WTC11 (cell line): ENCODE data around the gene RETREG3. TPM values are rescaled to one million over a fixed set of nuclear protein-coding genes. Genes with fewer than 3 reads are reported as not detected.
A peak's percentile ranks its signal among the peaks of the same experiment; 100 is the strongest.

ENCODE experiments used
- ATAC-seq: fragments of 200-7000 bp; cut with Tn5 transposase; 2 replicates; pipeline ENCODE4 v1.10.0; 2021; ENCODE audit warnings: mild to moderate bottlenecking, moderate library complexity
- Bru-seq: library from RNA; stranded (reverse); fragments of 400-500 nt; gene quantifications from one replicate; lab custom pipeline; 2021; lab: Mats Ljungman, UMichigan
- CTCF ChIA-PET: fragments of 300-600 bp; sonication (Branson Sonifier 250); formaldehyde crosslinking; loops from one replicate; lab custom pipeline; 2021; ENCODE audit warnings: antibody characterized with exemption; lab: Charles Lee
- POLR2A ChIA-PET: fragments of 350-600 bp; sonication (Branson Sonifier 250); formaldehyde crosslinking; loops from one replicate; lab custom pipeline; 2021; ENCODE audit warnings: antibody characterized with exemption; lab: Charles Lee
- DNase-seq: peaks from one replicate; pipeline ENCODE4 v3.0.0; 2021; ENCODE audit warnings: low spot score
- H3K27ac Mint-ChIP-seq: 2 replicates; pipeline ENCODE4 v1.8.0; 2021; ENCODE audit warnings: mixed read lengths
- H3K27me3 Mint-ChIP-seq: 2 replicates; pipeline ENCODE4 v1.8.0; 2021; ENCODE audit warnings: low read depth, mild to moderate bottlenecking, moderate library complexity, mixed read lengths
- H3K36me3 Mint-ChIP-seq: 2 replicates; pipeline ENCODE4 v1.8.0; 2021; ENCODE audit warnings: mixed read lengths
- H3K4me1 Mint-ChIP-seq: 2 replicates; pipeline ENCODE4 v1.8.0; 2022; ENCODE audit warnings: mixed read lengths
- H3K4me3 Mint-ChIP-seq: 2 replicates; pipeline ENCODE4 v1.8.0; 2021; ENCODE audit warnings: mild to moderate bottlenecking, moderate library complexity, mixed read lengths
- H3K9me3 Mint-ChIP-seq: 2 replicates; pipeline ENCODE4 v1.8.0; 2021; ENCODE audit warnings: mixed read lengths
- ESRRA ChIP-seq: sonication (generic); formaldehyde crosslinking; IDR thresholded peaks from 2 replicates; pipeline ENCODE4 v1.8.1; 2022; ENCODE audit warnings: mild to moderate bottlenecking, missing genetic modification reagents, borderline replicate concordance
- FOXJ3 ChIP-seq: sonication (generic); formaldehyde crosslinking; IDR thresholded peaks from 2 replicates; pipeline ENCODE4 v1.9.0; 2021; ENCODE audit warnings: missing genetic modification reagents, mild to moderate bottlenecking, borderline replicate concordance
- FOXK1 ChIP-seq: sonication (generic); formaldehyde crosslinking; IDR thresholded peaks from 2 replicates; pipeline ENCODE4 v1.8.0; 2022; ENCODE audit warnings: mild to moderate bottlenecking, moderate library complexity, missing genetic modification reagents
- JAZF1 ChIP-seq: fragments of 250-450 bp; sonication (Bioruptor Pico); IDR thresholded peaks from 2 replicates; pipeline ENCODE4 v1.9.0; 2021; ENCODE audit warnings: moderate library complexity, mild to moderate bottlenecking, inconsistent platforms
- JUN ChIP-seq: sonication (generic); formaldehyde crosslinking; IDR thresholded peaks from 2 replicates; pipeline ENCODE4 v1.8.0; 2023; ENCODE audit warnings: mild to moderate bottlenecking, missing genetic modification reagents
- MYBL2 ChIP-seq: sonication (generic); formaldehyde crosslinking; IDR thresholded peaks from 2 replicates; pipeline ENCODE4 v1.8.1; 2023; ENCODE audit warnings: mild to moderate bottlenecking, moderate library complexity, missing genetic modification reagents
- NFE2L1 ChIP-seq: sonication (generic); formaldehyde crosslinking; IDR thresholded peaks from 2 replicates; pipeline ENCODE4 v1.8.1; 2023; ENCODE audit warnings: missing genetic modification reagents
- NFYB ChIP-seq: sonication (generic); formaldehyde crosslinking; conservative IDR thresholded peaks from 2 replicates; pipeline ENCODE4 v1.8.0; 2022; ENCODE audit warnings: low read depth, missing genetic modification reagents
- NR1H2 ChIP-seq: sonication (generic); formaldehyde crosslinking; IDR thresholded peaks from 2 replicates; pipeline ENCODE4 v1.9.0; 2021; ENCODE audit warnings: mild to moderate bottlenecking, moderate library complexity, missing genetic modification reagents
- NR3C1 ChIP-seq: sonication (generic); formaldehyde crosslinking; conservative IDR thresholded peaks from 2 replicates; pipeline ENCODE4 v1.8.1; 2023; ENCODE audit warnings: low read depth, mild to moderate bottlenecking, missing genetic modification reagents
- RORB ChIP-seq: fragments of 250-450 bp; sonication (Bioruptor Pico); IDR thresholded peaks from 2 replicates; pipeline ENCODE4 v1.9.0; 2021; ENCODE audit warnings: mild to moderate bottlenecking
- SMAD3 ChIP-seq: sonication (generic); formaldehyde crosslinking; IDR thresholded peaks from 2 replicates; pipeline ENCODE4 v1.8.0; 2022; ENCODE audit warnings: missing genetic modification reagents, mild to moderate bottlenecking, borderline replicate concordance
- SP1 ChIP-seq: sonication (generic); formaldehyde crosslinking; conservative IDR thresholded peaks from 2 replicates; pipeline ENCODE4 v1.8.1; 2022; ENCODE audit warnings: missing genetic modification reagents
- TEAD1 ChIP-seq: sonication (generic); formaldehyde crosslinking; IDR thresholded peaks from 2 replicates; pipeline ENCODE4 v1.8.0; 2022; ENCODE audit warnings: mild to moderate bottlenecking, missing genetic modification reagents
- TEAD4 ChIP-seq: sonication (generic); formaldehyde crosslinking; IDR thresholded peaks from 2 replicates; pipeline ENCODE4 v1.8.0; 2022; ENCODE audit warnings: mild to moderate bottlenecking, missing genetic modification reagents
- TP53 ChIP-seq: sonication (generic); formaldehyde crosslinking; IDR thresholded peaks from 2 replicates; pipeline ENCODE4 v1.8.1; 2023; ENCODE audit warnings: mild to moderate bottlenecking, missing genetic modification reagents
- ZNF121 ChIP-seq: sonication (generic); formaldehyde crosslinking; IDR thresholded peaks from 2 replicates; pipeline ENCODE4 v1.8.0; 2023; ENCODE audit warnings: missing genetic modification reagents
- ZNF232 ChIP-seq: sonication (generic); formaldehyde crosslinking; IDR thresholded peaks from 2 replicates; pipeline ENCODE4 v1.8.0; 2022; ENCODE audit warnings: mild to moderate bottlenecking, missing genetic modification reagents
- ZNF263 ChIP-seq: sonication (generic); formaldehyde crosslinking; IDR thresholded peaks from 2 replicates; pipeline ENCODE4 v1.8.1; 2022; ENCODE audit warnings: low read depth, mild to moderate bottlenecking, moderate library complexity, missing genetic modification reagents
- ZNF416 ChIP-seq: fragments of 250-450 bp; sonication (Bioruptor Pico); IDR thresholded peaks from 2 replicates; pipeline ENCODE4 v1.9.0; 2021; ENCODE audit warnings: mild to moderate bottlenecking, inconsistent platforms
- ZNF423 ChIP-seq: fragments of 250-450 bp; sonication (Bioruptor Pico); IDR thresholded peaks from 2 replicates; pipeline ENCODE4 v2.1.2; 2022; ENCODE audit warnings: mild to moderate bottlenecking, moderate library complexity
- long read RNA-seq, 3 experiments: library from RNA in 1 of 3; library from capped mRNA in 1 of 3; library from polyadenylated mRNA in 1 of 3; unstranded in 2 of 3; stranded (forward) in 1 of 3; transcript quantifications; one replicate each; pipeline ENCODE4 v2.0.0, GENCODE V29; 2021
- total RNA-seq: library from RNA; stranded (reverse); gene quantifications from 3 replicates; pipeline ENCODE4 v1.2.3, GENCODE V29; 2021
- TF ChIP-seq, protein P1 (sequence below): sonication (generic); formaldehyde crosslinking; IDR thresholded peaks from 2 replicates; pipeline ENCODE4 v1.8.0; 2022; ENCODE audit warnings: mild to moderate bottlenecking, missing genetic modification reagents
- TF ChIP-seq, protein P2 (sequence below): sonication (generic); formaldehyde crosslinking; IDR thresholded peaks from 2 replicates; pipeline ENCODE4 v1.8.0; 2023; ENCODE audit warnings: mild to moderate bottlenecking, missing genetic modification reagents
- TF ChIP-seq, protein P3 (sequence below): sonication (generic); formaldehyde crosslinking; IDR thresholded peaks from 2 replicates; pipeline ENCODE4 v1.8.0; 2022; ENCODE audit warnings: mild to moderate bottlenecking, missing genetic modification reagents
- TF ChIP-seq, protein P4 (sequence below): sonication (generic); formaldehyde crosslinking; IDR thresholded peaks from 2 replicates; pipeline ENCODE4 v1.8.0; 2022; ENCODE audit warnings: mild to moderate bottlenecking, missing genetic modification reagents
- TF ChIP-seq, protein P5 (sequence below): sonication (generic); formaldehyde crosslinking; IDR thresholded peaks from 2 replicates; pipeline ENCODE4 v1.8.1; 2023; ENCODE audit warnings: mild to moderate bottlenecking, missing genetic modification reagents, borderline replicate concordance

Gene RETREG3, protein sequence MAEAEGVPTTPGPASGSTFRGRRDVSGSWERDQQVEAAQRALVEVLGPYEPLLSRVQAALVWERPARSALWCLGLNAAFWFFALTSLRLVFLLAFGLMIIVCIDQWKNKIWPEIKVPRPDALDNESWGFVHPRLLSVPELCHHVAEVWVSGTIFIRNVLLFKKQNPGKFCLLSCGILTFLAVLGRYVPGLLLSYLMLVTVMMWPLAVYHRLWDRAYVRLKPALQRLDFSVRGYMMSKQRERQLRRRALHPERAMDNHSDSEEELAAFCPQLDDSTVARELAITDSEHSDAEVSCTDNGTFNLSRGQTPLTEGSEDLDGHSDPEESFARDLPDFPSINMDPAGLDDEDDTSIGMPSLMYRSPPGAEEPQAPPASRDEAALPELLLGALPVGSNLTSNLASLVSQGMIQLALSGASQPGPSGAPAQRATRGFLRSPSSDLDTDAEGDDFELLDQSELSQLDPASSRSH
- total RNA-seq (39.8 to 43.2 TPM (median 40.4 TPM) in 3 replicates), Bru-seq, nascent RNA (percentile 74 among the genes with signal in this experiment)
- long read RNA-seq, experiment 1, transcript RETREG3-201 (9 exons, 3,759 nt): major isoform, 110 of 155 reads
- long read RNA-seq, experiment 1, partial matches to known transcripts: 24 of 155 reads
- long read RNA-seq, experiment 1, other reads (novel, unspliced or antisense): 18 of 155 reads
- long read RNA-seq, experiment 2, partial matches to known transcripts: 25 of 29 reads
- long read RNA-seq, experiment 2, other reads (novel, unspliced or antisense): 1 of 29 reads
- long read RNA-seq, experiment 3: 0 reads

DNA sequence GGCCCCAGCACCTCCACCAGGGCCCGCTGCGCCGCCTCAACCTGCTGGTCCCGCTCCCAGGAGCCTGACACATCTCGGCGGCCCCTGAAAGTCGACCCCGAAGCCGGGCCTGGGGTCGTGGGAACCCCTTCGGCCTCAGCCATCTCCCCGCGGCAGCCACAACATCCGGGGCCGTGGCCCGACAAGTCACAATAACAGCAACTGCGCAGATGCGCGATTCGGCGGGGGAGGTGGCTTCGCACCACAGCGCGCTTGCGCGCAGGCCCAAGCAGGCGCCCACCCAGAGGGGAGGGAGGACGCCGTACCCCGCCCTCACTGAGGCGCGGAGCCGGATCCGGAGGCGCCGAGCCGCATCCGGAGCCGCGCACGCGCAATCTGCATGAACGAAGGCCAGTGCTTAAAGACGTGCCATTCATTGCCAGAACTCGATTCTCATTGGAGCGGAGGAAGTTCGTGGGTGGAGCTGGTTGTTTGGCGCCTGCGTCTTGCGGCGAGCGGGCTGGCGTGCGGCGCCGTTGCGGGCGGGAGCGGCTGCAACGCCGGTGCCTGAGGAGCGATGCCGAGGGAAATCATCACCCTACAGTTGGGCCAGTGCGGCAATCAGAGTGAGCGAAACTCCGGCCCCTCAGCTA, at the start of gene RETREG3, which contains the start of gene TUBG1:
Gene RETREG3, minus strand, starts transcription at position 193 of the 632 bp plus-strand sequence. Its CDS starts 50 bp downstream, at position 143.
Gene TUBG1, plus strand, starts transcription at position 502 of the 632 bp plus-strand sequence. Its CDS starts 55 bp downstream, at position 557.
- H3K27me3 Mint-ChIP-seq: no peaks in the 10 kb centered on the region
- POLR2A ChIA-PET: interaction anchor here (0.6 to 1.9 kb wide), 10 partner anchors 9 to 72 kb away, joined by 3 to 9 read pairs (median 4); partner anchors contain the start of genes PLEKHH3, PSMC3IP and TUBG2
- ATAC-seq (peak; percentile 94), DNase-seq (peak; percentile 99)
- H3K4me1 Mint-ChIP-seq: peaks cover 17% of the 10 kb centered on the region
- peak within 1 kb of the TSS; percentile 97 for H3K27ac Mint-ChIP-seq
- peaks cover 31% of the 10 kb centered on the region for H3K36me3 Mint-ChIP-seq
- H3K9me3 Mint-ChIP-seq: no peaks in the 10 kb centered on the region
- H3K4me3 Mint-ChIP-seq: peak within 1 kb of the TSS; percentile 100
- CTCF ChIA-PET: interaction anchor here (0.5 to 3.5 kb wide), 24 partner anchors 9 to 389 kb away, joined by 3 to 55 read pairs (median 5); partner anchors contain the start of genes BECN1, CCR10, MLX and PLEKHH3
- TF ChIP-seq SP1 (CRISPR knock-in tag) (peak; percentile 75), MYBL2 (CRISPR knock-in tag) (0 out of 2 replicates have a peak, but pooled peaks have one; percentile 43), RORB (CRISPR knock-in tag) (no peak), FOXJ3 (CRISPR knock-in tag) (no peak), ESRRA (CRISPR knock-in tag) (no peak), FOXK1 (peak; percentile 83), ZNF423 (CRISPR knock-in tag) (no peak), NR1H2 (CRISPR knock-in tag) (no peak), SMAD3 (CRISPR knock-in tag) (0 out of 2 replicates have a peak, but pooled peaks have one; percentile 11), JAZF1 (CRISPR knock-in tag) (no peak), ZNF416 (no peak), NFE2L1 (0 out of 2 replicates have a peak, but pooled peaks have one; percentile 35), ZNF121 (CRISPR knock-in tag) (no peak), JUN (CRISPR knock-in tag) (no peak), TP53 (CRISPR knock-in tag) (no peak), ZNF263 (CRISPR knock-in tag) (no peak), TEAD1 (0 out of 2 replicates have a peak, but pooled peaks have one; percentile 6), NFYB (peak; percentile 56; the same call in 1 of the 2 replicates), TEAD4 (no peak), NR3C1 (no peak), ZNF232 (CRISPR knock-in tag) (no peak)
- TF ChIP-seq, protein P1, sequence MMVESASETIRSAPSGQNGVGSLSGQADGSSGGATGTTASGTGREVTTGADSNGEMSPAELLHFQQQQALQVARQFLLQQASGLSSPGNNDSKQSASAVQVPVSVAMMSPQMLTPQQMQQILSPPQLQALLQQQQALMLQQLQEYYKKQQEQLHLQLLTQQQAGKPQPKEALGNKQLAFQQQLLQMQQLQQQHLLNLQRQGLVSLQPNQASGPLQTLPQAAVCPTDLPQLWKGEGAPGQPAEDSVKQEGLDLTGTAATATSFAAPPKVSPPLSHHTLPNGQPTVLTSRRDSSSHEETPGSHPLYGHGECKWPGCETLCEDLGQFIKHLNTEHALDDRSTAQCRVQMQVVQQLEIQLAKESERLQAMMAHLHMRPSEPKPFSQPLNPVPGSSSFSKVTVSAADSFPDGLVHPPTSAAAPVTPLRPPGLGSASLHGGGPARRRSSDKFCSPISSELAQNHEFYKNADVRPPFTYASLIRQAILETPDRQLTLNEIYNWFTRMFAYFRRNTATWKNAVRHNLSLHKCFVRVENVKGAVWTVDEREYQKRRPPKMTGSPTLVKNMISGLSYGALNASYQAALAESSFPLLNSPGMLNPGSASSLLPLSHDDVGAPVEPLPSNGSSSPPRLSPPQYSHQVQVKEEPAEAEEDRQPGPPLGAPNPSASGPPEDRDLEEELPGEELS (CRISPR knock-in tag): no peak
- TF ChIP-seq, protein P2, sequence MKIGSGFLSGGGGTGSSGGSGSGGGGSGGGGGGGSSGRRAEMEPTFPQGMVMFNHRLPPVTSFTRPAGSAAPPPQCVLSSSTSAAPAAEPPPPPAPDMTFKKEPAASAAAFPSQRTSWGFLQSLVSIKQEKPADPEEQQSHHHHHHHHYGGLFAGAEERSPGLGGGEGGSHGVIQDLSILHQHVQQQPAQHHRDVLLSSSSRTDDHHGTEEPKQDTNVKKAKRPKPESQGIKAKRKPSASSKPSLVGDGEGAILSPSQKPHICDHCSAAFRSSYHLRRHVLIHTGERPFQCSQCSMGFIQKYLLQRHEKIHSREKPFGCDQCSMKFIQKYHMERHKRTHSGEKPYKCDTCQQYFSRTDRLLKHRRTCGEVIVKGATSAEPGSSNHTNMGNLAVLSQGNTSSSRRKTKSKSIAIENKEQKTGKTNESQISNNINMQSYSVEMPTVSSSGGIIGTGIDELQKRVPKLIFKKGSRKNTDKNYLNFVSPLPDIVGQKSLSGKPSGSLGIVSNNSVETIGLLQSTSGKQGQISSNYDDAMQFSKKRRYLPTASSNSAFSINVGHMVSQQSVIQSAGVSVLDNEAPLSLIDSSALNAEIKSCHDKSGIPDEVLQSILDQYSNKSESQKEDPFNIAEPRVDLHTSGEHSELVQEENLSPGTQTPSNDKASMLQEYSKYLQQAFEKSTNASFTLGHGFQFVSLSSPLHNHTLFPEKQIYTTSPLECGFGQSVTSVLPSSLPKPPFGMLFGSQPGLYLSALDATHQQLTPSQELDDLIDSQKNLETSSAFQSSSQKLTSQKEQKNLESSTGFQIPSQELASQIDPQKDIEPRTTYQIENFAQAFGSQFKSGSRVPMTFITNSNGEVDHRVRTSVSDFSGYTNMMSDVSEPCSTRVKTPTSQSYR: peak; percentile 35; the same call in 1 of the 2 replicates
- TF ChIP-seq, protein P3, sequence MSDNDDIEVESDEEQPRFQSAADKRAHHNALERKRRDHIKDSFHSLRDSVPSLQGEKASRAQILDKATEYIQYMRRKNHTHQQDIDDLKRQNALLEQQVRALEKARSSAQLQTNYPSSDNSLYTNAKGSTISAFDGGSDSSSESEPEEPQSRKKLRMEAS (CRISPR knock-in tag): peak; percentile 77
- TF ChIP-seq, protein P4, sequence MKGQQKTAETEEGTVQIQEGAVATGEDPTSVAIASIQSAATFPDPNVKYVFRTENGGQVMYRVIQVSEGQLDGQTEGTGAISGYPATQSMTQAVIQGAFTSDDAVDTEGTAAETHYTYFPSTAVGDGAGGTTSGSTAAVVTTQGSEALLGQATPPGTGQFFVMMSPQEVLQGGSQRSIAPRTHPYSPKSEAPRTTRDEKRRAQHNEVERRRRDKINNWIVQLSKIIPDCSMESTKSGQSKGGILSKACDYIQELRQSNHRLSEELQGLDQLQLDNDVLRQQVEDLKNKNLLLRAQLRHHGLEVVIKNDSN (CRISPR knock-in tag): no peak
- TF ChIP-seq, protein P5, sequence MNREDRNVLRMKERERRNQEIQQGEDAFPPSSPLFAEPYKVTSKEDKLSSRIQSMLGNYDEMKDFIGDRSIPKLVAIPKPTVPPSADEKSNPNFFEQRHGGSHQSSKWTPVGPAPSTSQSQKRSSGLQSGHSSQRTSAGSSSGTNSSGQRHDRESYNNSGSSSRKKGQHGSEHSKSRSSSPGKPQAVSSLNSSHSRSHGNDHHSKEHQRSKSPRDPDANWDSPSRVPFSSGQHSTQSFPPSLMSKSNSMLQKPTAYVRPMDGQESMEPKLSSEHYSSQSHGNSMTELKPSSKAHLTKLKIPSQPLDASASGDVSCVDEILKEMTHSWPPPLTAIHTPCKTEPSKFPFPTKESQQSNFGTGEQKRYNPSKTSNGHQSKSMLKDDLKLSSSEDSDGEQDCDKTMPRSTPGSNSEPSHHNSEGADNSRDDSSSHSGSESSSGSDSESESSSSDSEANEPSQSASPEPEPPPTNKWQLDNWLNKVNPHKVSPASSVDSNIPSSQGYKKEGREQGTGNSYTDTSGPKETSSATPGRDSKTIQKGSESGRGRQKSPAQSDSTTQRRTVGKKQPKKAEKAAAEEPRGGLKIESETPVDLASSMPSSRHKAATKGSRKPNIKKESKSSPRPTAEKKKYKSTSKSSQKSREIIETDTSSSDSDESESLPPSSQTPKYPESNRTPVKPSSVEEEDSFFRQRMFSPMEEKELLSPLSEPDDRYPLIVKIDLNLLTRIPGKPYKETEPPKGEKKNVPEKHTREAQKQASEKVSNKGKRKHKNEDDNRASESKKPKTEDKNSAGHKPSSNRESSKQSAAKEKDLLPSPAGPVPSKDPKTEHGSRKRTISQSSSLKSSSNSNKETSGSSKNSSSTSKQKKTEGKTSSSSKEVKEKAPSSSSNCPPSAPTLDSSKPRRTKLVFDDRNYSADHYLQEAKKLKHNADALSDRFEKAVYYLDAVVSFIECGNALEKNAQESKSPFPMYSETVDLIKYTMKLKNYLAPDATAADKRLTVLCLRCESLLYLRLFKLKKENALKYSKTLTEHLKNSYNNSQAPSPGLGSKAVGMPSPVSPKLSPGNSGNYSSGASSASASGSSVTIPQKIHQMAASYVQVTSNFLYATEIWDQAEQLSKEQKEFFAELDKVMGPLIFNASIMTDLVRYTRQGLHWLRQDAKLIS (CRISPR knock-in tag): no peak
